Occipital lobe (tissue), 2 donors: ENCODE data around the gene THRA. TPM values are rescaled to one million over a fixed set of nuclear protein-coding genes. Genes with fewer than 3 reads are reported as not detected.

ENCODE experiments used
- DNase-seq: peaks from one replicate; lab custom pipeline; 2025; lab: John Stamatoyannopoulos, UW
- total RNA-seq: library from RNA; depleted of rRNA; stranded (reverse); fragments of >200 nt; gene quantifications from one replicate; pipeline ENCODE4 v1.2.3, GENCODE V29; 2014

The THRA gene
- total RNA-seq, 1 donor from 2014 or later: 91.1 TPM

DNA sequence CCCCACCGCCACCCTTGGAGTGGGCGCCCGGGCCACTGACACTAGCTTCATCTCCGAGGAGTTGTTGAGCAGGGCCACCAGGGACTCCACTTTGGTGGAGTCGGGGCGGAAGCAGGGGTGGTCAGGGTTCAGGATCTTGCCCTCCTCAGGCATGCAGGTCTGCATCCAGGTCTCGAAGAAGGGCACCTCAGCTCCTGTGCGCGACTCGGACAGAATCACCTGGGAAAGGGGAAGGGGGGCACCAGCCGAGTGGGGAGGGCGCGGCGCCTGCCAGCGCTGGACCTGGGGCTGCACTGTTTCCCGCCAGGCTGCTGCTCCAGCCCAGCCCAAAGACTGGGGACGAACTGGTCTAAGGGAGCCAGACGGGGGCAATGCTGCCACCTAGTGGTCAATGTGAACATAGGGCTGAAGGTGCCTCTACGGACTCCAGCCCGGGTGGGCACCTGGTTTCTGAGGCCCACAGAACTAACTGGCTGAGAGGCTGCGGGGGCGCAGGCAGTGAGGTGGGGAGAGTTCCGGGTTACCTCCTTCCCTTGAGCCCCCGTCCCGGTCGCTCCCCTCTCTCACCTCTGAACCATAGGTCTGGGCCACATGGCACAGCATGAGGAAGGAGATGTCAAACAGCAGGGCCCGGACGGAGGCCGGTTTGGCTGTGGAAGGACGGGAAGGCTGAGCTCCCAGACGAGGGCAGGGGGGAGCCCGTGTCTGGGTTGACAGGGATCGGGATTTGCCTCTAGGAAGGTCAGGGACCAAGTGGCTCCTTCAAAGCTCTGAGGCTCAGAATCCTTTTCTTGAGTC lies 35.8 kb upstream of the THRA start:
- DNase-seq: peak; percentile 36

- no peak for DNase-seq
Measured at GRCh38 chr17:40027614-40028012, 35.2 kb upstream of the THRA start.

DNA sequence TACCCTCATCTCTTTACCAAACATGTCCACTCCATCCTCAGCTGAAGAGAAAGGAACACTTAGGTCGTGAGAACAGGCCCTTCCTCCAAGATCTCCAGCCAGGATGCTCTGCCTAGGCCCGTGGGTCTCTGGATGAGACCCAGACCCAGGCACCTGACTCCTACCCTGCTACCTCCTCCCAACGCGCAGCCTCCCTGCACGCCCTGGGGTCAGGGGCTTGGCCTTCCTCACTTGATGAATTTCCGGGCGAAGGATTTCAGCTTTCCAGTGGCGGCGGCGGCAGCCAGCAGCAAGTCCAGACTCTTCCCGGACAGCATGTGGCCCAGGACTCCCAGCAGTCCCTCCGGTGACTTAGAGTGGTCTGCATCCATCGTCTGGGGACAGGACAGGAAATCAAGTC lies 34.2 kb upstream of the THRA start:
- DNase-seq: no peak

- no peak for DNase-seq
Measured at GRCh38 chr17:40031706-40032105, 31.1 kb upstream of the THRA start.

GRCh38 chr17:40032322-40033320 lies 30.1 kb upstream of the THRA start:
- DNase-seq: no peak

DNA sequence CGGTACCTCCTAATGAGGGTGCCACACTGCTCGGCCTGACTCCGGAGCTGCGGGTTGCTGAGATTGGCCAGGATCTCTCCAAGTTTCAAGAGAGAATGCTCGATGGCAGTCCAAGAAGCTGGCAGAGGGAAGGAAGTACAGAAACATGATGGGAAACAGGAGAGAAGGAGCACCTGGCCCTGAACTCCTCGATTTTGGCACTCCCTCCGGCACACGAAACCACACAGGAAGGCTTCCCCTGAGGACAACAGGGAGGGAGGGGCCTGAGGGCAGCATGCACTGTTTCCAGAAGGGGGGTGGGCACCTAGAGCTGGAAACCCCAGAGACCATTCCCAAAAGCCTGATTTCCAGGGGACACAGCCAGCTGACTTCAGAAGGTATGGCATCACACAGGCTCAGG lies 29.4 kb upstream of the THRA start:
- DNase-seq: no peak

DNA sequence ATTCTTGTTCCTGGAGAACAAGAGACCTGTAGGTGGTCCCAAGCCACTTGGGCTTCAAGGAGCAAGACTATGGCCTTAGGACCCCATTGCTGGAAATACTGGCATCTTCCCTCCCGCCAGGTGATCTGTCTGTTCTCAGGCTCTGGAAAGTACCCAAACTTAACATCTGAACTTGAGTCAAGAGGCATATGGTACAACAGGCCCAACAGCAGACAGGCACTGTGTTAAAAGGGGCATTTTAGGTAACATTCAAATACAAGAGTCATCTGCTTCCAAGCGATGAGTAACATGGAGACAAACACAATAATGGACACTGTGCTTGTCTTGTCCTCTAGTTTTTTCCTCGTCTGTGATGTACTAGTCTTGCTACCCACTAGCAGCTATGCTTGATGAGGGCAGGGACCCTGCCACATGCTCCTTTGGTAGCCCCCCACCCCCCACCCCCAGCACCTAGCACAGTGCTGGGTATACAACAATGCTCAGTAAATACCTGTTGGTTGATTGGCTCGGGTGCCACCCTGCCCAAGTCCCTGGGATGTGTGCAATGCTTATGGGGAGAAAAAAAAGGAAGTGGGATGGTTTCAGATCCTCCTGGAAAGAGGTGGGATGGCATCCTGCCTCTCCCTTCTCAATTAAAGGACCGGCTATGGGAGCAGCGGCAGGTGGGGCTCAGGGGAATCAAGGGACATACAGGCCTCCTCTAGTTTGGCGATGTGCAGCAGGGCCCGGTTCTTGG lies 28.2 kb upstream of the THRA start:
- DNase-seq: no peak

GRCh38 chr17:40035162-40035559 lies 27.6 kb upstream of the THRA start:
- peak; percentile 62 for DNase-seq

- no peak for DNase-seq
Measured at GRCh38 chr17:40038882-40039513, 23.8 kb upstream of the THRA start.

GRCh38 chr17:40041196-40041595 lies 21.6 kb upstream of the THRA start:
- no peak for DNase-seq

- peak; percentile 67 for DNase-seq
Measured at GRCh38 chr17:40056379-40057015, 6.3 kb upstream of the THRA start.

DNA sequence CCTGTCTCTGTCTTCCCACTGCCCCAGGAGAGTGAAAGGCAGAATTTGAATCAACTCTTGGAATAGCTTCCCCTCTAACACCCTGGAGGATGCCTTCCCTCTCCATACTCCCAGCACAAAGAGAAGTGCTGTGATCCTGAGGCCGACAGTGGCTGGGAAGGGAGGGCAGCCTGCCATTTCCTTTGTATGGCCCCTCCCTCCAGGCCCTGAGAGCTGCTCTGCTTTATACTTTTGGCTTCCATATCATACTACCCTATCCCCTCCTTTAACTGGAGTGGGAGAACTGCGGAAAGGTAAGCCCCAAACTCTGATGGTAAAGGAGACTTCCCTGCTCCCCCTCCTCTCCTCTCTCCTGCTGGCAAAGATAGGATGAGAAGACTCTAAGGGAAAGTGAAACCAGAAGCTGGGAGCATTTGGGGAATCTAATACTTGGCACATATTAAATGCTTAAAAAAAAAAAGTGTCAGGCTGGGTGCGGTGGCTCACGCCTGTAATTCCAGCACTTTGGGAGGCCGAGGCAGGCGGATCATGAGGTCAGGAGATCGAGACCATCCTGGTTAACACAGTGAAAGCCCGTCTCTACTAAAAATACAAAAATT lies 4.5 kb upstream of the THRA start:
- DNase-seq: no peak

- DNase-seq: no peak
Measured at GRCh38 chr17:40058865-40059264, 3.9 kb upstream of the THRA start.

DNA sequence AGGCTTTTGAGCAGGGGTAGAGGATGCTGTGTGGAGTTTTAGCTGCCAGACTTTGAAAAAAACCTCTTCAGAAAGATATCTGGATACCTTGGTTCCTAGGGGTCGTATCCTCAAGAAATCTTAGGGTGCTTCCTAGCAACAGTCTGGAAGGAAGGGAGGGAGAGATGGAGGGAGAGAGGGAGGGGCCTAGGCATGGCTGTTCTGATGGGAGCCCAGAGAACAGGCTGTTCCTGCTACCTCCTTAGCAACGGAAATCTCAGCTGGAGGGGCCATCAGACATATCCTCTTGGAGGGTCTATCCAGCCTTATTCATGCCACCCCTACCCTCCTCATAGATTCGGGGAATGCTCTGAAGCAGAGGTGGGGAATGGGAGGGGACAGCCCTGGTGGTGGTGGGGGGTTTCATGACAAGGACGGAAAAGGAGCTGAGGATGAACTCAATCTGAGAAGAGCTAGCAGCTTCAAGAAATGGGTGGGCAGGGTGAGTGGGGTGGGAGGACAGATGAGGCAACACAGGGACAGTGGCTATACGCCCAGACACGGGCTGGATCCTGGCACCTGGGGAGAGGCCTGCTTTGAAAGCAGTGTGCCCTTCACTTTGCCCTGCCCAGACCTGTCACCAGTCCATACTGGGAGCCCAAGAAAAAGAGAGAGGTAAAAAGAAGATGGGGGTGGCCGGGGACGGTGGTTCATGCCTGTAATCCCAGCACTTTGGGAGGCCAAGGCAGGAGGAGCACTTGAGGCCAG lies 2.9 kb upstream of the THRA start:
- no peak for DNase-seq

GRCh38 chr17:40060887-40061608 lies 1.7 kb upstream of the THRA start:
- no peak for DNase-seq

- DNase-seq: no peak
Measured at GRCh38 chr17:40061609-40062038, 1.1 kb upstream of the THRA start.

GRCh38 chr17:40063187-40063771 lies 514 bp downstream of the THRA start:
- no peak for DNase-seq

GRCh38 chr17:40063901-40064531 lies 1.3 kb downstream of the THRA start:
- DNase-seq: no peak
